Measurements from ENCODE around the gene SLC25A1.

DNA sequence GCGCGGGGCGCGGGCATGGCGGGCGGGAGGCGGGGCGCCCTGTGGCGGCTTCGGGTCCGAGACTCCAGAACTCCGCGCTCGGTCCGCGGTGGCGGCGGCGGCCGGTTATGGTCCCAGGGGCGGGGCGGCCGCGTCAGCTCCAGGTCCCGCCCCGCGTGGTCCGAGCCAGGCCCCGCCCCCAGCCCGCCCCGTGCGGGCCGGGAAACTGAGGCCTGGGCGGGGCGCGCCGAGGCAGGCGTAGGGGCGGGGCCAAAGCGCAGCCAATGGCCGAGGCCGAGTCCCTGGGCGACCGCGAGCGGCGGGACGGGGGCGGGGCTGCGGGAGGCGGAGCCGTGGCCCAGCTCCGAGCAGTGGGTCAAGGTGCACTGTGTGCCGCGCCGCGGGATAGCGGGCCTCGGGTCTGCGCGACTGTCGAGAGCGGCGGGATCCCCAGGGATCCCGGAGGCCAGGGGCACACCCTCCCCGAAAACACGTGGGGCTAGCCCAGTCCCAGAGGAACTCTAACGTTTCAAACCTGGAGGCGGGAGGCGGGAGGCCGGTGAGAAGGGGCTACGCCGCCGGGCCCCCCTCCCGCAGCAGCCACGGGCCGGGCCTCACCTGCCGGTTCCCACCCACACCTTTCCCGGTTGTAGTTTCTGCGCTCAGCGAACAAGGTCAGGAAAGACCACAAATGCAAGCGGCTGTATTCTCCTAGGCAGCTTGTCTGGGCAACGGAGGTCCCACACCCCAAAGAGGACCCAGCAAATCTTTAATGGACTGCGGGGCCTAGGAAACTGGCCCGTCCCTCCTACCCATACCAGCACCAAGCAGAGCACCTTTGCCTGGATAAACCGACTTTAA lies at the start of gene SLC25A1:
- TF ChIP-seq POLR2AphosphoS5 (IDR thresholded peaks at IDR 0.05; ENCODE audit: low read depth), result peak; percentile 65
- TF ChIP-seq, protein P1, sequence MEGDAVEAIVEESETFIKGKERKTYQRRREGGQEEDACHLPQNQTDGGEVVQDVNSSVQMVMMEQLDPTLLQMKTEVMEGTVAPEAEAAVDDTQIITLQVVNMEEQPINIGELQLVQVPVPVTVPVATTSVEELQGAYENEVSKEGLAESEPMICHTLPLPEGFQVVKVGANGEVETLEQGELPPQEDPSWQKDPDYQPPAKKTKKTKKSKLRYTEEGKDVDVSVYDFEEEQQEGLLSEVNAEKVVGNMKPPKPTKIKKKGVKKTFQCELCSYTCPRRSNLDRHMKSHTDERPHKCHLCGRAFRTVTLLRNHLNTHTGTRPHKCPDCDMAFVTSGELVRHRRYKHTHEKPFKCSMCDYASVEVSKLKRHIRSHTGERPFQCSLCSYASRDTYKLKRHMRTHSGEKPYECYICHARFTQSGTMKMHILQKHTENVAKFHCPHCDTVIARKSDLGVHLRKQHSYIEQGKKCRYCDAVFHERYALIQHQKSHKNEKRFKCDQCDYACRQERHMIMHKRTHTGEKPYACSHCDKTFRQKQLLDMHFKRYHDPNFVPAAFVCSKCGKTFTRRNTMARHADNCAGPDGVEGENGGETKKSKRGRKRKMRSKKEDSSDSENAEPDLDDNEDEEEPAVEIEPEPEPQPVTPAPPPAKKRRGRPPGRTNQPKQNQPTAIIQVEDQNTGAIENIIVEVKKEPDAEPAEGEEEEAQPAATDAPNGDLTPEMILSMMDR (conservative IDR thresholded peaks at IDR 0.05; ENCODE audit: low read depth in 2 of 2), result no peak
- TF ChIP-seq, protein P2, sequence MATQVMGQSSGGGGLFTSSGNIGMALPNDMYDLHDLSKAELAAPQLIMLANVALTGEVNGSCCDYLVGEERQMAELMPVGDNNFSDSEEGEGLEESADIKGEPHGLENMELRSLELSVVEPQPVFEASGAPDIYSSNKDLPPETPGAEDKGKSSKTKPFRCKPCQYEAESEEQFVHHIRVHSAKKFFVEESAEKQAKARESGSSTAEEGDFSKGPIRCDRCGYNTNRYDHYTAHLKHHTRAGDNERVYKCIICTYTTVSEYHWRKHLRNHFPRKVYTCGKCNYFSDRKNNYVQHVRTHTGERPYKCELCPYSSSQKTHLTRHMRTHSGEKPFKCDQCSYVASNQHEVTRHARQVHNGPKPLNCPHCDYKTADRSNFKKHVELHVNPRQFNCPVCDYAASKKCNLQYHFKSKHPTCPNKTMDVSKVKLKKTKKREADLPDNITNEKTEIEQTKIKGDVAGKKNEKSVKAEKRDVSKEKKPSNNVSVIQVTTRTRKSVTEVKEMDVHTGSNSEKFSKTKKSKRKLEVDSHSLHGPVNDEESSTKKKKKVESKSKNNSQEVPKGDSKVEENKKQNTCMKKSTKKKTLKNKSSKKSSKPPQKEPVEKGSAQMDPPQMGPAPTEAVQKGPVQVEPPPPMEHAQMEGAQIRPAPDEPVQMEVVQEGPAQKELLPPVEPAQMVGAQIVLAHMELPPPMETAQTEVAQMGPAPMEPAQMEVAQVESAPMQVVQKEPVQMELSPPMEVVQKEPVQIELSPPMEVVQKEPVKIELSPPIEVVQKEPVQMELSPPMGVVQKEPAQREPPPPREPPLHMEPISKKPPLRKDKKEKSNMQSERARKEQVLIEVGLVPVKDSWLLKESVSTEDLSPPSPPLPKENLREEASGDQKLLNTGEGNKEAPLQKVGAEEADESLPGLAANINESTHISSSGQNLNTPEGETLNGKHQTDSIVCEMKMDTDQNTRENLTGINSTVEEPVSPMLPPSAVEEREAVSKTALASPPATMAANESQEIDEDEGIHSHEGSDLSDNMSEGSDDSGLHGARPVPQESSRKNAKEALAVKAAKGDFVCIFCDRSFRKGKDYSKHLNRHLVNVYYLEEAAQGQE (IDR thresholded peaks at IDR 0.05; ENCODE audit: unreplicated experiment), result no peak
- peak; percentile 52; the same call in 1 of the 2 replicates for TF ChIP-seq CREB1 (CRISPR knock-in tag; IDR thresholded peaks at IDR 0.05; ENCODE audit: low read depth)
- no peak for TF ChIP-seq JUNB (IDR thresholded peaks at IDR 0.05; ENCODE audit: unreplicated experiment)

All from GM23338 (cell line).